HG03064 (cell line): Measurements from ENCODE around the gene OSBPL2.

Experiments
- ATAC-seq: cut with Tn5 transposase; IDR thresholded peaks from one replicate; pipeline ENCODE4 v1.9.1; 2021; ENCODE audit warnings: low read depth; ENCODE audit not compliant: unreplicated experiment

Gene OSBPL2

DNA sequence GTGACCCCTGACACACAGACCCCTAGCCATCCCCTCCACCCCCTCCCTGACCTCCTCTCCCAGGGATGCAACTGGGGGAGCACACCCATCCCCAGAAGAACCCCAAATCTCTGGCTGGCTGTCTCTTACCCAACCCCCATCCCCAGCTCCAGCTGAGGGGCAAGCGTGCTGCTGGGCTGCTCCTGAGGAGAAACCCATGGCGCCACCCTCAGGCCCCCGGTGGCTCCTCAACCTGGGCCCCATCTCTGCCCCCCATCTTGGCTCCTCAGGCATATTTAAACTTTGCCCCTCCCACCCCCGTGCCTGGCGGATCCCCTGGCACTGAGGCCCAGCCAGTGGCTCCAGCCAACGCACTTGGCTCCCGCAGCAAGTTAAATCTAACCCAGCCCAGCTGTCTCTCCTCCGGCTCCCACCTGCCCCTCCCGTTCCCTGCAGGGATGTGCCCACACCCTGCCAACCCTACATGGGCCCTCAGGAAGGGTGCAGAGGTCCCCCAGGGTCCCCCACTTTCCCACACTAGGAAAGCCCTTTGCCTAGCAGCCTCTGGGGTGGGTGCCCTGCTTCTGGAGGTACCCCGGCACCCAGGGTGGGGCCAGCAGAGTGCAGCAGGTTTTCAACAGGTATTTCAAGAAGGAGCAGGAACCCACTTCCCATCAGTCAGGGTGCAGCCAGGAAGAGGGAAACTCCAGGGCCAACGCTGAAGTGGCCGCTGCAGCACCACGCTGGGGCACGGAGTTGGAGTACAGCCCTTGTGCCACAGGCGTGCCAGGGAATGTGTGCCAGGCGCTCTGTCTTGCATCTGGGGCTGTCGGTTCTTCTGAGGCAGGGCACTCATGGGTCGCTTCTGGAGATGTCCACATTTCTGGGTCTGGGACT lies 5.3 kb upstream of the OSBPL2 start:
- no peak for ATAC-seq

DNA sequence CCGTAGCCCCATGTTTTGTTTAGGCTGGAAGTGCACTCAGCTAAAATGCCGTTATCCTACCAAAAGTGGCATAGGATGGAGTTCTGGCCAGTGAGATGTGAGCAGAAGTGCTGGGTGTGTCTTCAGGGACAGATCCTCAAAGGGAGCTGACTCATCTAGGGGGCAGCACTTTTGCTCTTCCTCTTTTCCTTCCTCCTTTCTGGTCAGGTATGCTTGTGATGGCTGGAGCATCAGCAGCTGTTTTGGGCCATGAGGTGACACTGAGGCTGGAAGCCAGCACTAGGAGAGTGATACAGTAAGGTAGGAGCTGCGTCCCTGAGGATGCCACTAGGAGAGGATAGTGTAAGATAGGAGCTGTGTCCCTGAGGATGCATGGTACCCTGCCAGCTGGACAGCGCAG lies 4.6 kb upstream of the OSBPL2 start:
- ATAC-seq = no peak

GRCh38 chr20:62234339-62234738 lies 4.0 kb upstream of the OSBPL2 start:
- ATAC-seq = no peak

DNA sequence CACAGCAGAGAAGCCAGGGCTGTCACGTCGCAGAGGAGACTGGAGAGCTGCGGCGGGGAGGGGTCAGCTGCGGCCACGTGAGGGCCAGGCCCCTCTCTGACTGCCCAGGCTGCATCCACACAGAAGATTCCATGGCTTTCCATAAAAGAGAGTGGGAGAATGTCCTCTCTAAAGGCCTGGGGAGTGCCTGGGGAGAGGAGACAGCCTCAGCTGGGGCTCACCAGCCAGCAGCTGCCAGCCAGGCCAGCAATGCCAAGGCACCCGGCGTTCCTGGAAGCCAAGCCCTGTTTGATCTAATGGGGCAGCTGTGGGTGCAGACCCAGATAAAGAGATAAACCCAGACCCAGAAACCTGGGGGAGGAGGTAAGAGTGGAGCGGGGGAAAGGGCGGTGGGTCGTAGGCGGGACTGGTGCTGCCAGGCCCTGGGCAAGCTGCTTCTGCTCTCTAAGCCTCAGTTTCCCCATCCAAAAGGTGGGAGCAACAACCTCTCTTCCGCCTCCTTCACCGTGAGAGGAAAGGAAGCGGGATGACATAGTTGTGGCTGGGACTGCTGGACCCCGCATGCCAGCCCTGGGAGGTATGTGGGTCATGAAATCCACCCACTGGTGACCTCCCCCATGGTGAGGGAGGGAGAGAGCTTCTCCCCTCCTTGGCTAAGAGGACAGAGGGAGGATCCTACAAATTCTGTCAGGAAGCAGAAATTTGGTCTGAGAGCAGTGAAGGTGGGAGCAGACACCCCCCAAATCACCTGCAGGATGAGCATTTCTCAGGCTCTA lies 3.1 kb upstream of the OSBPL2 start:
- ATAC-seq = no peak

DNA sequence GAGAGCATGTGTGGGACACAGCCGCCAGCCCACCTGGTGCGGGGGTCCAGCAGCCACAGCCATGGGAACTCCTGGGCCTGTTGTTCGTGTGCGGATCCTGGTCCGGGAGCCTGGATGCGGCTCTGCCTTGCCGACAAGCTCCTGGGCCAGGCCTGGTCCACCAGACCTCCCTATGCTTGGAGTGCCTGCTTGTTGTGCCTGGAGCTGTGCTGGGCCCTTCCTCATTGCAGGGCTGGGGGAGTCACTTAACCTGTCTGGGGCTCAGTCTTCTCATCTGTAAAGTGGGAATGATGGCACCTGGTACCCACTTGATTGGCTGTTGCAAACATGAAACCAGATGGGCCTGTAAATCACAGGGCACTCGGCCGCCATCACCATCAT lies 2.6 kb upstream of the OSBPL2 start:
- no peak for ATAC-seq

- ATAC-seq = no peak
Measured at GRCh38 chr20:62236200-62236599, 2.1 kb upstream of the OSBPL2 start.

- no peak for ATAC-seq
Measured at GRCh38 chr20:62236766-62237513, 1.4 kb upstream of the OSBPL2 start.

- ATAC-seq = no peak
Measured at GRCh38 chr20:62237514-62237800, 864 bp upstream of the OSBPL2 start.

- ATAC-seq = no peak
Measured at GRCh38 chr20:62238569-62239277, 402 bp downstream of the OSBPL2 start.

DNA sequence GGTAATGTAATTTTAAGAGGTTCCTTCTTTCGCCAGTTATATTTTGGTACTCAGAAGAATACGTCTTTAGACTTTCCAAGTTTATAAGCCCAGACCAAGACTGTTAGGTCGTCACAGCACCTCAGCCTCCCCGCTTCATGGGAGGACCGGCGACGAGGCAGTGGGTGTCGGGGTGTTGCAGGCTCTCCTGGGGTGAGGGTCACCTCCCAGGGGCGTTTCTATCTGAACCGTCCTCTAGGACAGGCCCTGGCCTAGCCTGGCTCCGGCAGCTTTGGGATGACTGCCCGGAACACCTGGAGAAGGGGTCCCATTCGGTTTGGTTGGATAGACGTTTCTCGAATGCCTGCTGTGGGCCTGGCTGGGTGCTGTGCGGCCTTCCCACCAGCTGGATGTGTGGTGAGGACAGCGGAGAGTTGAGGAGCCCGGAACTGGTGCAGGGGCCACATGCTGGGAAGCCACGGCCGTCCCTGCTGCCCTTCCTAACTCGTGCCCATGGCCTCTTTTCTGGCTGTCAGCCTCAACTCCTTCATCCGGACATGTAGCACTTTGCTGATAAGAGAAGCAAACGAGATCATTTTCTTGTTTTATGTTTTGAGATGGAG lies 1.1 kb downstream of the OSBPL2 start:
- no peak for ATAC-seq

DNA sequence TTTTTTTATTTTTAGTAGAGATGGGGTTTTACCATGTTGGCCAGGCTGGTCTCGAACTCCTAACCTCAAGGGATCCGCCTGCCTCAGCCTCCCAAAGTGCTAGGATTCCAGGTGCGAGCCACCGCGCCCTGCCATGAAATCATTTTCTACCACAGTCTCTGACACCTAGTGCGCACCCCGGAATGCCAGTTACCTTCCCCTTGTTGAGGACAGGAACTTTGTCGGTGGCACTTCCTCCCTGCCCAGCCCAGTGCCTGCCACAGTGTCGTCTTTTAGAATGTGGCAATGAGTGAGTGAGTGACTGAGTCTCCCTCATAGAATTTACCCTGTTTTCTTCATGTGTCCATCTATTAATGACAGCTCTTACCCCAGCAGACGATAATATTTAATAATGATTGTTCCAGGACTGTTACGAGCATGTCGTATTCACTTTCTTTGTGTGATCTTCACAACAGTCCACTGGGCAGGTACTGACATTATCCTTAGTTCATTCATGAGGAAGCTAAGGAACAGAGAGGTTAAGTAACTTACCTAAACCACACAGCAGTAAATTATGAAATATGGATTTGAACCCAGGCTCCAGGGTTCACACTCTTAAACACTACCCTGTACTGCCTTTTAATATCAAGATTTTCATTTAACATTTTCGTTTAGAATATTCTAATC lies 1.8 kb downstream of the OSBPL2 start:
- no peak for ATAC-seq

DNA sequence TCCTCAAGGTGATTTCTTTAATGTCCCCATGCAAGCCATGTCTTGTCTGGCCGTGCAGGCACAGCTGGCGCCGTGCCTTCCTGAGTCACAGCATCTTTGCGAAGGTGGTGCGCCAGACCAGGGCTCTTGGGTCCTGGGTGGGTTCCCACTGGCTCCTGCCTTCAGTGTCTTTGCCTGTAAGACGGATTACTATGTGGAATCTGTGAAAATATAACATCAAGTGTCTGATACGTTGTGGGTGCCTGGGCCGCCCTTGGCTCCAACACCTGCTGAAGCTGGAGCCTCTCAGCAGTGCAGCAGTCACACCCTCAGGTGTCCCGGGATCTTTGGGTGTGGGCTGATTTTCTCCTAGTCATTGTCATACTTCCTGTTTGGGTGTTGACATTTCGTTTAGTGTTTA lies 3.2 kb downstream of the OSBPL2 start:
- ATAC-seq = no peak

GRCh38 chr20:62242176-62242575 lies 3.9 kb downstream of the OSBPL2 start:
- no peak for ATAC-seq

DNA sequence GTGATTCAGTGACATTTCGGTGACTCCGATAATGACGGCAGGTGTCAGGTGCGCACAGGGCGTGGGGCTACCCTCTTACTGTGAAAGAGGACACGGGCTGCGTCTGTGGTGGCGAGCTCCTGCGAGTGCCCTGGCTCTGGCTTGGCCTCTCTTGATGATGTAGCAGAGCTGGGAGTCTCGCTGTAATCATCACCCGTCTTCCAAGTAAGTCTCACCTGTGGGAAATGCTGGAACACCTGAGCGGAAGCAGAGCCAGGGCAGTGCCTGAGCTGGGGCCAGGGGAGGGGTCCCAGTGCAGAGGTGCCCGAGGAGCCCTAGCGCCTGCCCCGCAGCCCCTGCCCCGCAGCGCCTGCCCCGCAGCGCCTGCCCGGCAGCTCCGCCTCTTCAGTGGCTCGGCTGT lies 4.8 kb downstream of the OSBPL2 start:
- no peak for ATAC-seq

DNA sequence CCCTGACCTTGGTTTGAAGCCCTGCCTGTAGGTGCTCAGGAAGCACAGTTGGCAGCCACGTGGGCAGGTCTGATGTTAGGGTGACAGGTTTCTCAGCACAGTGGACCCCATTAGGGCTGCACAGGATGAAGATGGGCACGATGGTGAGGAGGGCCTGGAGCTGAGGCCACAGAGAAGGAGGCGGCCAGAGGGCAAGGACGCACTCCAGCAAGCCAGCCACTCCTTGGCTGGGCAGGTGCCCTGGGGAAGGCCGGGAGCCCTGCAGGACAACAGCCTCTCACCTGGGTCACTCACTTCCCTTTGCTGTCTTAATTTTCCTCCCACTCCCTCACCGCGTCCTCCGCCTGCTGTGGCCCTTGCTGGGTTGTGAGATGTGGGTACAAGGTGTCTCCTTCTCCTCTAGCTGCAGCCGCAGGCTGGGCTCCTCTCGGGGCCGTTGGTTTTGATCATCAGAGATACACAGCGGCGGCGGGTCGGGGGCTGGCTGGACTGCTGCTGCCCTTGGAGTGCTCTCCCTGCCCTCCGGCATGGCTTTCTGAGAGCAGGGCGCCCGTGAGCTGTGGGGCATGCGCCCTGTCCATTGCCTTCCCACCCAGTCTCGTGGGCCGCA lies 5.7 kb downstream of the OSBPL2 start:
- no peak for ATAC-seq

DNA sequence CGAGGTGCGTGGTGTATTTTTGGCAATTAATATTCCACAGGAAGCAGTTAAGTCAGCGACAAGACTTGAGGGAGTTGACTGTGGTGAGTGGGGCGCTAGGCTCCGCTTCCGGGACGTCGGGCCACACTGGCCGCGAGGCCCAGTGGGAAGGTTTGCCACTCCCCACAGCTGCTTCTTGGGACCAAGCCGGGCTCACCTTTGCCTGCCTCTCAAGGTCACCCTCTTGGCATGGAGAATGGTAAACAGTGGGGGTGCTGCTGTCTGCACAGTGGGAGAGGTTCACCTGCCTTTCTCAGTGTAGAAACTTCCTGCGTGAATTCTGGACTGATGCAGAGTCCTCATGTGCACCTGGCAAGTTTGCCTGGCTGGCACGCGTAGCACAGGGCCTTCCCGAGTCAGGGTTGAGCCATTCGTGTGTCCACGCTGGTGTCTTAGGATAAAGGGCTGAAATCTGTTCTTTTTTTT lies 6.4 kb downstream of the OSBPL2 start:
- ATAC-seq = no peak

GRCh38 chr20:62245911-62246280 lies 7.6 kb downstream of the OSBPL2 start:
- no peak for ATAC-seq

DNA sequence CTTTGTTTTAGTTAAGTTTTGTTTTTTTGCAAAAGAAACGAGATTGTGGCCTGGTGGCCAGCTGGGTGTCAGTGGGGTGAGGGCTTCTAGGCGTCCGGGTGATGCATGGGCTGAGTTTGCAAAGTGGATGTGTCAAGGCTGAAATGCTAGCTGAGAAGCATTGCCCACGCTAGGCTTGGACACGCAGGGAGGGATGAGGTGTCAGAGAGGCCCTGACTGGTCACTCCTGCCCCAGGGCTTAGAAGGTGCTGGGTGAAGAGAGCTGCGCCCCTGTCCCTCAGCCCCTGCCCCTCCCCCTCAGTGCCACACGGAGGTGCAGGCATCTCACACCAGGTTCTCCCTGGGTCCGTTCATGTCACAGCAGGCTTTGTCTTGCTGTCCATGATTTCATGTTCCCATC lies 8.1 kb downstream of the OSBPL2 start:
- ATAC-seq = no peak

GRCh38 chr20:62246872-62247652 lies 8.7 kb downstream of the OSBPL2 start:
- no peak for ATAC-seq
